Stimulated activated naive B cell treated with anti-CD40 and anti-IgM and Interleukin-4, amounts not matched to agents 10 μg/mL and 1 μg/mL and 100 μg/mL, for 72 hours (primary cell): ENCODE measurements around the gene DPP7.
"Not testable (repeated sequence)": the region's sequence is repeated elsewhere in the genome, so short reads cannot be mapped to it uniquely, and the experiment has no call there.

ENCODE experiments used
- ATAC-seq, 2 donors: fragments of 150-1000 bp; cut with Tn5 transposase; replicated peaks; 2 replicates each; pipeline ENCODE4 v1.10.0; 2021; ENCODE audit warnings: moderate library complexity in 1 of 2
- DNase-seq: peaks from one replicate; pipeline ENCODE4 v3.0.0; 2021
- H3K27ac Mint-ChIP-seq: one replicate; pipeline ENCODE4 v1.8.0; 2022; ENCODE audit warnings: mild to moderate bottlenecking, mixed read lengths
- H3K27me3 Mint-ChIP-seq, 2 donors: one replicate each; pipeline ENCODE4 v1.8.0; 2022; ENCODE audit warnings: mixed read lengths in 2 of 2
- H3K36me3 Mint-ChIP-seq, 2 donors: one replicate each; pipeline ENCODE4 v1.8.0; 2022; ENCODE audit warnings: mixed read lengths in 2 of 2, mild to moderate bottlenecking in 1 of 2
- H3K4me1 Mint-ChIP-seq, 2 donors: one replicate each; pipeline ENCODE4 v1.8.0; 2022; ENCODE audit warnings: mixed read lengths in 2 of 2, mild to moderate bottlenecking in 1 of 2
- H3K4me3 Mint-ChIP-seq, 2 donors: one replicate each; pipeline ENCODE4 v1.8.0; 2022; ENCODE audit warnings: mild to moderate bottlenecking in 2 of 2, mixed read lengths in 2 of 2, moderate library complexity in 1 of 2
- H3K9me3 Mint-ChIP-seq, 2 donors: one replicate each; pipeline ENCODE4 v1.8.0; 2022; ENCODE audit warnings: mixed read lengths in 2 of 2, mild to moderate bottlenecking in 1 of 2

Gene DPP7

DNA sequence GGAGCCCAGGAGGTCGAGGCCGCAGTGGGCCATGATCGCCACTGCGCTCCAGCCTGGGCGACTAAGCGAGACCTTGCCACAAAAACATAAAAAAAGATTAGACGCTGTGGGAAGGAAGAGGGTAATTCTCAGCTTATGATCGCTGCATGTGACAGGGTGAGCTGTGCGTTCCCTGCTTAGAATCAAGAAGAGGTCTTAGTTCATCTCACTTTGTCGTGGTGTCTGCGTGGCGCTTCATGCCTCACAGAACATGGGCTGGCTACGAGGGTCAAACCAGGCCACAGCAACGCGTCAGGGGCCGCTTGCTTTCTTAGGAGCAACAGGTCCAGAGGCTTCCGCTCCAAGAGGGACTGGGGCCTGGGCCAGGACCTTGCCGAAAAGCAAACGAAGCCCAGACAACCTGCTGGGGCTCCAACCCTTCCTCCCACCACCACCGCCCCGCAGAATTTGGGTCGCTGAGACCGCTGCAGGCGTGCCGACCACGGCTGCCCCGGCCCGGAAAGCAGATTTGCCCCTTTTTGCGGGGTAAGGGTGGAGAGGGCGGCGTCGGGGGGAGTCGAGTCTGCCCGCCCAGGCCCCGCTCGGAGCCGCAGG, 14.4 kb upstream of the DPP7 start:
- peaks cover 18 to 31% of the 10 kb centered on the region in 2 donors for H3K4me1 Mint-ChIP-seq
- no peaks in the 10 kb centered on the region for H3K27me3 Mint-ChIP-seq
- DNase-seq (no peak), ATAC-seq (peak; percentile 0 to 7)
- H3K9me3 Mint-ChIP-seq, result no peaks in the 10 kb centered on the region
- peak overlapping the region; percentile 81 to 97 for H3K4me3 Mint-ChIP-seq
- peak overlapping the region; percentile 82 for H3K27ac Mint-ChIP-seq
- peaks cover 2 to 16% of the 10 kb centered on the region in 2 donors for H3K36me3 Mint-ChIP-seq

DNA sequence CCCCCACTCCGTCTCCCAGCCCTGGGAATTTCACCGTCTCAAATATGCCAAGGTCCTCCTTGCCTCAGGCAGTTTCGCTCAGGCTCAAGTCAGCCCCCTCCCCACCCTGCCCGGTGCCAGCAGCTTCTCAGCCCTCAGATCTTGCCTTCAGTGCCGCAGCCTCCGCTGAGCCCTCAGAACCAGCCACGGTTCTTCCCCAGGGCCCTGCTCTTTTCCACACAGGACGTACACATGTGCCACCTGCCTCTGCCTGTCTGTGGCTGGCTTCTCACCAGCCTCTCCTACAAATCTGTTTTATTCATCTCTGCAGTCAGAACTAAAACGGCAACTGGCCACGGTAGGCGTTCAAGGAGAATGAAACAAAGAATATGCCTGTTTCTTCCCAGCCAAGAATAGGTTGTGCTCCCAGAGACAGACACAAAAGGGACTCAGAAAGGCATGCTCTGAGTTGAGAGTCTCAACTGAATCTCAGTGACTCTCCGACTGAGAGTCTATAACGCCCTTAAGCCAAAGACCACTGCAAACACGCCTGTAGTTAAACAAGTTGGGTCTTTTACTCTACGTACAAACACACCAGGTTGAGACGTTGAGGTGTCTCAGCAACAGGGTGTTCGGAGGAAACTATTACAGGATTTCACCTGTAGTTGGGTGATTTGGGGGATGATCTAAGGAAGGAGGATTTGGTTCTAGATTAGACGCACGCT, 13.8 kb upstream of the DPP7 start:
- DNase-seq (no peak), ATAC-seq (peak in 1 of 2 donors; percentile 9)
- Mint-ChIP-seq H3K4me3 (peak overlapping the region; percentile 81 to 97), H3K27me3 (no peaks in the 10 kb centered on the region), H3K36me3 (peaks cover 2 to 16% of the 10 kb centered on the region in 2 donors), H3K9me3 (no peaks in the 10 kb centered on the region), H3K4me1 (peaks cover 21 to 37% of the 10 kb centered on the region in 2 donors), H3K27ac (peak overlapping the region; percentile 82)

DNA sequence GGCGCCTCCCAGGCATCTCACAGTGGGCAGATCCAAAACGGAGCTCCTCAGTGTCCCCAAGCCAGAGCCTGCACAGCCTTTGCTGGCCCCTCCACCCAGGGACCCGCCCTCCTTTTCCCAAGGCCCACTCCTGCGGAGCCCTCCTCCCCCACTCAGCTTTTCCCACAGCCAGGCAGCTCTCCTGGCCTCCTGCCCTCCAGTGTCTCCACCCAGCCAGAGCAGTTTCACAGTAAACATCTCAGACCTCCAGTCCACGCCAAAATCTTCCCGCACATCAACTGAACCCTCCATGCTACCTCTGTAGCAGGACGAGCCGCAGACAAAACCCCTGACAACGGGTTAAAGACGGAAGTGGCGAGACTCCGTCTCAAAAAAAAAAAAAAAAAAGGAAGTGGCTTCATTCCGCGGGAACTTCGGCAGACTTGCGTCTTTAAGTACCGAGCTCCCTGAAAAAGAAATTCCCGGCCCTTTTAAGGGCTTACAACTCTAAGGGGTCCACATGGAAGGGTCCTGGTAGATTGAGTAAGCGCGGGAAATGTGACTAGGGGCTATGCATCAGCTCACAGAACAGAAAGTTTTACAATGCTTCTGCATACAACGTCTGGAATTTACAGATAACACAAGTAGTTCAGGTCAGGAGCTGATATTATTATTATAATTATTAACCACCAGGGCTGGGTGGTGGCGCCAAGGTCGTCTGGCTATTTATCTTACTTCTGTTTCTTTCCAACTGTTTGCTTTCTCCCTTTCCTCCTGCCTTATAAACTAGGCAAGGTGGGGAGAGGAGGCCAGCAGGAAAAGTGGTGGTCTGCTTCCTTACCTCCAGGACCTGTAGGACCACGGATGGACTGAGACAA, 13.0 kb upstream of the DPP7 start:
- Mint-ChIP-seq H3K4me3 (peak overlapping the region; percentile 83 to 97), H3K27ac (peak overlapping the region; percentile 97), H3K4me1 (peaks cover 24 to 45% of the 10 kb centered on the region in 2 donors), H3K9me3 (no peaks in the 10 kb centered on the region), H3K27me3 (no peaks in the 10 kb centered on the region), H3K36me3 (peaks cover 2 to 16% of the 10 kb centered on the region in 2 donors)
- DNase-seq (no peak), ATAC-seq (no peak)

DNA sequence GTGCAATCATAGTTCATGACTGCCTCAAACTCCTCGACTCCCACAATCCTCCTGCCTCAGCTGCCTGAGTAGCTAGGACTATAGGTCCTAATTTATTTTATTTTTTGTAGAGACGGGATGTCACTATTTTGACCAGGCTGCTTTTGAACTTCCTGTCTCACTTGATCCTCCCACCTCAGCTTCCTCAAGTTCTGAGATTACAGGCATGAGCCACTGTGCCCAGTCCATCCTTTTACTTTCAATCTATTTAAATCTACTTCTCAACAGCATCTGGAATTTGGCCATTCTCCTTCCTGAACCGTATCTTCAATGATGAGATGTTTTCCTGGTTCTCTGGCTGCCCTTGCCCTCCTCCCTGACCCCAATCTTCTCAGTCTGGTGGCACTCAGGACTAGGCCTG, 12.3 kb upstream of the DPP7 start:
- peak overlapping the region; percentile 97 for H3K27ac Mint-ChIP-seq
- ATAC-seq, result no peak
- DNase-seq, result no peak
- no peaks in the 10 kb centered on the region for H3K9me3 Mint-ChIP-seq
- H3K27me3 Mint-ChIP-seq, result no peaks in the 10 kb centered on the region
- H3K36me3 Mint-ChIP-seq, result peaks cover 2 to 16% of the 10 kb centered on the region in 2 donors
- H3K4me3 Mint-ChIP-seq, result peak overlapping the region; percentile 83 to 97
- peaks cover 31 to 53% of the 10 kb centered on the region in 2 donors for H3K4me1 Mint-ChIP-seq

DNA sequence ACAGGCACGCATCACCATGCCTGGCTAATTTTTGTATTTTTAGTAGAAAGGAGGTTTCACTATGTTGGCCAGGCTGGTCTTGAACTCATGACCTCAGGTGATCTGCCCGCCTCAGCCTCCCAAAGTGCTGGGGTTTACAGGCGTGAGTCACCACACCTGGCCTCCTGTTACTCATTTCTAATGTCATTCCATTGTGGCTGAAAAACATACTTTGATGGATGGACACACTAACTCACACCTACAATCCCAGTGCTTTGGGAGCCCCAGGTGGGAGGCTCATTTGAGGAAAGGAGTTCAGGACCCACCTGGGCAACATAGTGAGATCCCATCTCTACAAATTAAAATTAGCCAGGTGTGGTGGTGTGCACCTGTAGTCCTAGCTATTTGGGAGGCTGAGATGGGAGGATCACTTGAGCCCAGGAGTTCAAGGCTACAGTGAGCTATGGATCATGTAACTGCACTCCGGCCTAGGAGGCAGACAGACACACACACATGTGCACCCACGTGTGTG, 9.5 kb upstream of the DPP7 start:
- not testable (repeated sequence) for ATAC-seq, H3K27me3 Mint-ChIP-seq, H3K27ac Mint-ChIP-seq, DNase-seq, H3K9me3 Mint-ChIP-seq
- Mint-ChIP-seq H3K4me3 (peak overlapping the region in 1 of 2 donors; percentile 13), H3K36me3 (peaks cover 2 to 16% of the 10 kb centered on the region in 2 donors), H3K4me1 (peaks cover 37 to 67% of the 10 kb centered on the region in 2 donors)

DNA sequence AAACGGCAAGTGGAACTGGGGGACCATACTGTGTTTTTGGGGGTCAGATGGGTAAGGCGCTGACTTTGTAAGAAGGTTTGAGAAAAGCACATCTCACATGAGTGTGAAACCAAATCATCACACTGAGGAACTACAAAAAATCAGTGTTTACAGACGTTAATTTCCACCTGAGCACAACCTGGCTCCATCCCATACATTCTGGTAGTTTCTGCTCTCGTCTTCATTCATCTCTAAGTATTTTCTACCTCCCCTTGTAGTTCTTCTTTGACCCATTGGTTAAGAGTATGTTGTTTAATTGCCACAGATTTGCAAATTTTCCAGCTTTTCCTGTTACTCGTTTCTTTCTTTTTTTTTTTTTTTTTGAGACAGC, 8.9 kb upstream of the DPP7 start:
- DNase-seq (no peak), ATAC-seq (no peak)
- Mint-ChIP-seq H3K27me3 (no peaks in the 10 kb centered on the region), H3K4me3 (no peak overlapping the region), H3K36me3 (peaks cover 2 to 12% of the 10 kb centered on the region in 2 donors), H3K4me1 (peaks cover 36 to 65% of the 10 kb centered on the region in 2 donors), H3K27ac (peak overlapping the region; percentile 76), H3K9me3 (no peaks in the 10 kb centered on the region)

DNA sequence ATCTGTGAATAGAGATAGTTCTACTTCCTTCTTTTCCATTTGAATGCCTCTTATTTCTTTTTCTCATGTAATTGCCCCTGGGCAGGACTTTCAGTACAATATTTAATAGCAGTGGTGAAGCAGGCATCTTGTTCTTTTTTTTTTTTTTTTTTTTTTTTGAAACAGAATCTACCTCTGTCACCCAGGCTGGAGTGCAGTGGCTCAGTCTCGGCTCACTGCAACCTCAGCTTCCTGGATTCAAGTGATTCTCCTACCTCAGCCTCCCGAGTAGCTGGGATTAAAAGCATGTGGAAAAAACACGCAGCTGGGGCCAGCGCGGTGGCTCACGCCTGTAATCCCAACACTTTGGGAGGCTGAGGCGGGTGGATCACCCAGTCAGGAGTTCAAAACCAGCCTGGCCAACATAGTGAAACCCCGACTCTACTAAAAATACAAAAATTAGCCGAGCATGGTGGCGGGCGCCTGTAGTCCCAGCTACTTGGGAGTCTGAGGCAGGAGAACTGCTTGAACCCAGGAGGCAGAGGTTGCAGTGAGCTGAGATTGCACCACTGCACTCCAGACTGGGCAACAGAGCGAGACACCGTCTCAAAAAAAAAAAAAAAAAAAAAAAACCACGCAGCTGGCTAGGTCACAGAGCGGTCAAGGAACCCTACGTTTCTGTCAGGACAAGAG, 8.4 kb upstream of the DPP7 start:
- not testable (repeated sequence) for DNase-seq, H3K27me3 Mint-ChIP-seq, H3K36me3 Mint-ChIP-seq, H3K9me3 Mint-ChIP-seq
- H3K4me3 Mint-ChIP-seq, result peak overlapping the region; percentile 15 to 55
- peak overlapping the region; percentile 76 for H3K27ac Mint-ChIP-seq
- ATAC-seq, result peak; percentile 25 to 51
- peaks cover 31 to 61% of the 10 kb centered on the region in 2 donors for H3K4me1 Mint-ChIP-seq

DNA sequence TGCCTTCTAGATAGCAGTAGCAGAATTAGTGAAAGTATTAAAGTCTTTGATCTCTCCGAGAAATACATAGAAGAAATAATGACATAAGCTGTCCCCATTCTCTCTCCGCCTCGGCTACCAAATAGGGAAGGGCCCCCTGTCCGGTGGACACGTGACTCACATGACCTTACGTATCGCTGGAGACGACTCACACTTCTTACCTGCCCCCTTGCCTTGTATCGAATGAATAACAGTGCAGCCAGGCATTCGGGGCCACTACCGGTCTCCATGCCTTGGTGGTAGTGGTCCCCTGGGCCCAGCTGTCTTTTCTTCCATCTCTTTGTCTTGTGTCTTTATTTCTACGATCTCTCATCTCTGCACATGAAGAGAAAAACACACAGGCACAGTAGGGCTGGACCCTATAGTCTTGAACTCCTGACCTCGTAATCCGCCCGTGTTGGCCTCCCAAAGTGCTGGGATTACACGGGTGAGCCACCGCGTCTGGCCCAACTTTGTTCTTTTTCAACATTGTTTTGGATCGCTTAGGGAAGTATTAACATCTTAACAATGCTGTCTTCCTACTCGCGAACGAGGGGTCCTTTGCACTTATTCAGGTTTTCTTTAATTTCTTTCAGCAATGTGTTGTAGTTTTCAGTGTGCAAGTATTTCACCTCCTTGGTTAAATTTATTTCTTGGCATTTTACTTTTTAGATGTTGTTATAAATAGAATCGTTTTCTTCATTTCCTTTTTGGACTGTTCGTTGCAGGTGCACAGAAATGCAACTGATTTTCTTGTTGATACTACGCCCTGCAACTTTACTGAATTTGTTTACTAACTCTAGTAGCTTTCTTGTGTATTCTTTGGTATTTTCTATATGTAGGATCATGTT, 7.6 kb upstream of the DPP7 start:
- DNase-seq, H3K36me3 Mint-ChIP-seq, H3K9me3 Mint-ChIP-seq, H3K27me3 Mint-ChIP-seq: not testable (repeated sequence)
- Mint-ChIP-seq H3K4me3 (peak overlapping the region; percentile 27 to 55), H3K27ac (peak overlapping the region; percentile 68), H3K4me1 (peaks cover 30 to 61% of the 10 kb centered on the region in 2 donors)
- peak; percentile 67 to 71 for ATAC-seq

DNA sequence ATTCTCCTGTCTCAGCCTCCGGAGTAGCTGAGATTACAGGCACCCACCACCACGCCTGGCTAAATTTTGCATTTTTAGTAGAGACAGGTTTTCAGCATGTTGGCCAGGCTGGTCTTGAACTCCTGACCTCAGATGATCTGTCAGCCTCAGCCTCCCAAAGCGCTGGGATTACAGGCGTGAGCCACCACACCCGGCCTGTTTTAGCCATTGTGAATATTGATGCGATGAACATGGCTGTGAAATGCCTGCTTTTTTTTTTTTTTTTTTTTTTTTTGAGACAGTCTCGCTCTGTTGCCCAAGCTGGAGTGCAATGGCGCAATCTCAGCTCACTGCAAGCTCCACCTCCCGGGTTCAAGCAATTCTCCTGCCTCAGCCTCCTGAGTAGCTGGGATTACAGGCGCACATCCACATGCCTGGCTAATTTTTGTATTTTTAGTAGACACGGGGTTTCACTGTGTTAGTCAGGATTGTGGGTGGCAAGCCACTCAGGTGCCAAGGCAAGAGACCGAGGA, 3.6 kb upstream of the DPP7 start:
- not testable (repeated sequence) for H3K27me3 Mint-ChIP-seq, H3K27ac Mint-ChIP-seq, H3K36me3 Mint-ChIP-seq, H3K9me3 Mint-ChIP-seq, H3K4me3 Mint-ChIP-seq, DNase-seq, ATAC-seq
- H3K4me1 Mint-ChIP-seq, result peaks cover 21 to 57% of the 10 kb centered on the region in 2 donors

DNA sequence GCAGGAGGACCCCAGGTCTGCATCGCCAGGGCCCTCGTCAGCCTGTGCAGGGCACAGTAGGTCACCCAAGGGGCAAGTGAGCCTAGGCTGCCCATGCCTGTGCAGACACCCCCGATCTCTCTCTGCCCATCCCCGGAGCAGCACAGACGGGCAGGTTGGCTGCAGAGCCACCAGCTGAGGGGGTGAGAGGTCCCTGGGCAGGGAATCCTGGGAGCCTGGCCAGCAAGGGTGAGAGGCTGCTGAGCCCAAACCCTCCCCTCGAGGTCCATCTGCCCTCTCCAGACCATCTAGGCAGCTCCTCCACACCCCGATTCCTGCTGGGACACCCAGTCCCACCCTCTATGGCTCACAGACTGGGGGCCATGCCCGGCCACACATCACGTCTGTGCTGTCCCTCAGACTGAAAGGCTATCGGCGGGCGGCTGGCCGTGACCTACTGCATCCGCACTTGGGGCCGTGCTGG, 2.8 kb upstream of the DPP7 start:
- Mint-ChIP-seq H3K27ac (peak overlapping the region; percentile 28), H3K27me3 (no peaks in the 10 kb centered on the region), H3K4me3 (no peak overlapping the region), H3K9me3 (no peaks in the 10 kb centered on the region), H3K36me3 (peaks cover 0 to 4% of the 10 kb centered on the region in 2 donors), H3K4me1 (peaks cover 19 to 50% of the 10 kb centered on the region in 2 donors)
- DNase-seq (no peak), ATAC-seq (no peak)

DNA sequence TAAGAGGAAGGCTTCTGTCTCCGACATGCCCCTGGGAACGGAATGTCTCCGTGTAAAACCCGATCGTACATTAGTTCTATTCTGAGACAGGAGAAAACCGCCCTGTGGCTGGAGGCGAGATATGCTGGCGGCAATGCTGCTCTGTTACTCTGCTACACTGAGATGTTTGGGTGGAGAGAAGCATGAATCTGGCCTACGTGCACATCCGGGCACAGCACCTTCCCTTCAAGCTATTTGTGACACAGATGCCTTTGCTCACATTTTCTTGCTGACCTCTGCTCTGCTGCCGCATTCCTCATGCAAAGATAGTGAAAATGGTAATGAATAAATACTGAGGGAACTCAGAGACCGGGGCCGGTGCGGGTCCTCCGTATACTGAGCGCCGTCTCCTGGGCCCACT, 2.2 kb upstream of the DPP7 start:
- Mint-ChIP-seq H3K4me1 (peaks cover 14 to 44% of the 10 kb centered on the region in 2 donors), H3K27ac (peak overlapping the region; percentile 28), H3K4me3 (no peak overlapping the region), H3K9me3 (no peaks in the 10 kb centered on the region), H3K27me3 (no peaks in the 10 kb centered on the region), H3K36me3 (peaks cover 0 to 4% of the 10 kb centered on the region in 2 donors)
- DNase-seq, result no peak
- no peak for ATAC-seq

DNA sequence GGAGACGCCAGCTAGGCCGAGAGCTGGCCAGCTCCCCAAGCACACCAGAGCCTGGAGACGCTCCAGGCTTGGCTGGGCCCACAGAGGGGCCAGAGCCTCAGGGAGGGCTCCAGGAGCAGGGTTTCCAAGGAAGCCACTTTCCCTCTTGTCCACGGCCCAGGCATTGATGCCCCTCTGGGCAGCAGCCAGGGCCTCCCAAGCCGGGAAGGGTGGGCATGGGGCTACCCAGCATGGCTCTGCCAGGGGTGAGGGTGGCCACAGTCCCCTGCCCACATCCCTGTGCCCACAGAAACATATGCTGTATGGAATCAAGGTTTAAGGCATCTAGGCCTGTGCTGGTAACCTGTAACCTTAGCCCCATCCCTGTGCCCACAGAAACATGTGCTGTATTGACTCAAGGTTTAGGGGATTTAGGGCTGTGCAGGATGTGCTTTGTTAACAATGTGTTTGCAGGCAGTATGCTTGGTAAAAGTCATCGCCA, 1.5 kb upstream of the DPP7 start:
- no peaks in the 10 kb centered on the region for H3K27me3 Mint-ChIP-seq
- DNase-seq, result no peak
- no peaks in the 10 kb centered on the region for H3K9me3 Mint-ChIP-seq
- H3K27ac Mint-ChIP-seq, result no peak overlapping the region
- peak overlapping the region in 1 of 2 donors; percentile 48 for H3K4me3 Mint-ChIP-seq
- H3K4me1 Mint-ChIP-seq, result peaks cover 14 to 41% of the 10 kb centered on the region in 2 donors
- no peak for ATAC-seq
- H3K36me3 Mint-ChIP-seq, result peaks cover 3 to 4% of the 10 kb centered on the region in 2 donors
